ENCODE results near the gene PPDPF. TPM values are rescaled to one million over a fixed set of nuclear protein-coding genes. Genes with fewer than 3 reads are reported as not detected.

The PPDPF gene
- total and polyA plus RNA-seq, 2 donors (not counting 1 experiment from before 2014, with no cell fraction given): 93.5 to 162 TPM

GRCh38 chr20:63521602-63522001 lies 1.0 kb downstream of the PPDPF start:
- Histone ChIP-seq H2AFZ (ENCODE audit: insufficient read depth, low read depth, low read length, poor library complexity, severe bottlenecking) (no peak overlapping the region), H4K20me1 (ENCODE audit: control insufficient read depth, insufficient read depth, low read length, poor library complexity, severe bottlenecking) (peaks cover 29% of the 10 kb centered on the region), H3K79me2 (ENCODE audit: control insufficient read depth, insufficient read depth, low read length) (peaks cover 15% of the 10 kb centered on the region), H3K4me3 (ENCODE audit: control extremely low read depth in 1 of 5, extremely low read depth in 1 of 5, insufficient read depth in 1 of 5, low read depth in 2 of 5, low read length in 4 of 5) (peak overlapping the region in 4 of 5 experiments; percentile 70 to 79 (median 75)), H3K27ac (ENCODE audit: low read length in 2 of 2) (peak overlapping the region in 1 of 2 donors; percentile 76), H3K27me3 (replicated peaks in 1 of 4; ENCODE audit: control extremely low read depth in 1 of 4, control insufficient read depth in 3 of 4, insufficient read depth in 4 of 4, low read length in 3 of 4) (peaks cover 0 to 10% (median 3%) of the 10 kb centered on the region in 4 experiments), H3K4me1 (ENCODE audit: control insufficient read depth in 2 of 2, insufficient read depth in 2 of 2, low read length in 2 of 2) (peaks cover 23 to 30% of the 10 kb centered on the region in 2 donors), H3K36me3 (replicated peaks in 1 of 2; ENCODE audit: control extremely low read depth in 1 of 2, control insufficient read depth in 1 of 2, extremely low read depth in 1 of 2, insufficient read depth in 2 of 2, low read length in 1 of 2) (peaks cover 0 to 7% of the 10 kb centered on the region in 2 experiments), H3K9me3 (ENCODE audit: control extremely low read depth in 1 of 3, control insufficient read depth in 2 of 3, insufficient read depth in 1 of 3, low read length in 2 of 3) (peaks cover 0 to 16% (median 4%) of the 10 kb centered on the region in 3 donors), H3K9ac (ENCODE audit: low read length) (peak overlapping the region; percentile 84), H3K4me2 (replicated peaks; ENCODE audit: low read depth, low read length, poor library complexity, severe bottlenecking) (peak overlapping the region; percentile 94)
- H3K4me1 Mint-ChIP-seq: peaks cover 35% of the 10 kb centered on the region
- H3K27me3 Mint-ChIP-seq: peaks cover 4% of the 10 kb centered on the region
- TF ChIP-seq EZH2 (IDR thresholded peaks at IDR 0.05; ENCODE audit: borderline replicate concordance, insufficient read depth, low read depth, low read length, poor library complexity, severe bottlenecking) (no peak), CTCF (IDR thresholded peaks at IDR 0.05) (no peak)
- POLR2A ChIA-PET: interaction anchor here (0.6 to 2.6 kb wide), 11 partner anchors 8 to 541 kb away, joined by 3 to 42 read pairs (median 5); partner anchors contain the start of genes GMEB2, LIME1, PRPF6 and PTK6
- no peaks in the 10 kb centered on the region for H3K9me3 Mint-ChIP-seq (ENCODE audit: insufficient read depth)
- H3K27ac Mint-ChIP-seq: peak overlapping the region; percentile 75
- 68% methylated on average over 11 of the region's 23 CpGs for WGBS (ENCODE audit: insufficient coverage)
- DNase-seq (no peak), ATAC-seq (ENCODE audit: low read depth) (no peak)
- CTCF ChIA-PET: interaction anchor here (1.1 to 3.8 kb wide), 5 partner anchors 16 to 452 kb away, joined by 3 to 25 read pairs (median 5); partner anchors contain the start of gene PTK6
- H3K4me3 Mint-ChIP-seq: peak overlapping the region; percentile 84
- intact Hi-C loops (cut with micrococcal nuclease): loop anchor here (2.0 kb wide), 3 partner anchors 23 to 435 kb away; partner anchors contain the start of genes EEF1A2 and UCKL1

Measured in B cell (primary cell).